ENCODE results near the gene SLC4A9. TPM values are rescaled to one million over a fixed set of nuclear protein-coding genes. Genes with fewer than 3 reads are reported as not detected.

Gene SLC4A9
- total RNA-seq = under 1 TPM in 3 of 4 donors, not detected in 1; 0.12 to 0.74 (median 0.19) TPM

DNA sequence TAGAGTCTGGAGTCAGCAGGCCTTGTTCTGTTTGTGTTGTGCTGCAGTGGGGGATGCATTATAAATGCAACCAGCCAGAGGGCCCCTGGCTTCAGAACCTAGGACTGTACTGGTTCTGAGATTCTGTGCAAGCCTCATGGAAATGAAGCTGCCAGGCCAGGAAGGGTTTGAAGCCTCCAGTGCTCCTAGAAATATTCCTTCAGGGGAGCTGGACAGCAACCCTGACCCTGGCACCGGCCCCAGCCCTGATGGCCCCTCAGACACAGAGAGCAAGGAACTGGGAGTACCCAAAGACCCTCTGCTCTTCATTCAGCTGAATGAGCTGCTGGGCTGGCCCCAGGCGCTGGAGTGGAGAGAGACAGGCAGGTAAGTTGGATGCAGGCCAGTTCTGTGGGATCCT, at the start of gene SLC4A9:
TSS of gene SLC4A9 (plus strand) at position 94 of the 400 bp plus-strand sequence. CDS start at position 137, 43 bp downstream.
- ATAC-seq (ENCODE audit: low FRiP score) (no peak), DNase-seq (ENCODE audit: low spot score) (no peak)
- TF ChIP-seq, protein P1, sequence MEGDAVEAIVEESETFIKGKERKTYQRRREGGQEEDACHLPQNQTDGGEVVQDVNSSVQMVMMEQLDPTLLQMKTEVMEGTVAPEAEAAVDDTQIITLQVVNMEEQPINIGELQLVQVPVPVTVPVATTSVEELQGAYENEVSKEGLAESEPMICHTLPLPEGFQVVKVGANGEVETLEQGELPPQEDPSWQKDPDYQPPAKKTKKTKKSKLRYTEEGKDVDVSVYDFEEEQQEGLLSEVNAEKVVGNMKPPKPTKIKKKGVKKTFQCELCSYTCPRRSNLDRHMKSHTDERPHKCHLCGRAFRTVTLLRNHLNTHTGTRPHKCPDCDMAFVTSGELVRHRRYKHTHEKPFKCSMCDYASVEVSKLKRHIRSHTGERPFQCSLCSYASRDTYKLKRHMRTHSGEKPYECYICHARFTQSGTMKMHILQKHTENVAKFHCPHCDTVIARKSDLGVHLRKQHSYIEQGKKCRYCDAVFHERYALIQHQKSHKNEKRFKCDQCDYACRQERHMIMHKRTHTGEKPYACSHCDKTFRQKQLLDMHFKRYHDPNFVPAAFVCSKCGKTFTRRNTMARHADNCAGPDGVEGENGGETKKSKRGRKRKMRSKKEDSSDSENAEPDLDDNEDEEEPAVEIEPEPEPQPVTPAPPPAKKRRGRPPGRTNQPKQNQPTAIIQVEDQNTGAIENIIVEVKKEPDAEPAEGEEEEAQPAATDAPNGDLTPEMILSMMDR (IDR thresholded peaks at IDR 0.05) = no peak

DNA sequence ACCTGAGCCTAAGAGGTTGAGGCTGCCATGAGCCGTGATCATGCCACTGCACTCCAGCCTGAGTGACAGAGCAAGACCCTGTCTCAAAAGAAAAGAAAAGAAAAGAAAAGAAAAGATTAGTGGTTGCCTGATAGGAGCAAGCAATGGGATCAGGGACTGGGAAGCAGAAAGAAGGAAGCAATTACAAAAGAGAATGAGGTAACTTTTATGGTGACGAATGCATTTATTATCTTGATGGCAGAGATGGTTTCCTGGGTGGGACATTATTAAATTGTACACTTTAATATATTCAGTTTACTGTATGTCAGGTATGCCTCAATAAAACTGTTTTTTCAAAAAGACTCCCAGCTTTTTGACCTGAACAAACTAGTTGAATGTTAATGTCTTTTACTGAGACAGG, 49.6 kb upstream of the SLC4A9 start:
- DNase-seq (ENCODE audit: low spot score) (no peak), ATAC-seq (ENCODE audit: low FRiP score) (no peak)

GRCh38 chr5:140311011-140311467, 49.0 kb upstream of the SLC4A9 start:
- ATAC-seq (ENCODE audit: low FRiP score) = peak; percentile 79
- DNase-seq (ENCODE audit: low spot score) = no peak
- TF ChIP-seq, protein P1 (IDR thresholded peaks at IDR 0.05) = no peak

More for the DNA sequence above, 49.6 kb upstream of the SLC4A9 start:
- TF ChIP-seq, protein P1 (IDR thresholded peaks at IDR 0.05) = no peak

- TF ChIP-seq, protein P1 (IDR thresholded peaks at IDR 0.05) = no peak
- ATAC-seq (ENCODE audit: low FRiP score) (no peak), DNase-seq (ENCODE audit: low spot score) (no peak)
Measured at GRCh38 chr5:140312067-140312790, 47.8 kb upstream of the SLC4A9 start.

DNA sequence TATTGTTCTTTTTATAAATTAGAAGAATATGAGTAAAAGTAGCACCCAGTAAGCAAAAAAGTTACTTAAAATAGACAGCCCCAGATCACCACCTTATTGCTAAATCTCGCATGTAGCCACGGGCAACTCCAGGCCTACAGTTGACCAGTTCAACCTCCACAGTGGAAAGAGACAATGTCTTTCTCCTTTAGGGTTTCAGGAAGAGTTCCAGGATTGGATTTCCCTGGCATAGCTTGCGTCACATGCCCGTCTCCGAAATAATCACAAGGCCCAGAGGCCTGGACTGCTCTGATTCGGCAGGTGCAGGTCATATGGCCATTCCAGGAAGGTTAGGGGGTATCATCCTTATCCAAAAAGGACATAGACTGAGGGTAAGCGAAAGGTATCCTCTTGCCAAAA, 47.2 kb upstream of the SLC4A9 start:
- TF ChIP-seq, protein P1 (IDR thresholded peaks at IDR 0.05) = no peak
- DNase-seq (ENCODE audit: low spot score) (no peak), ATAC-seq (ENCODE audit: low FRiP score) (no peak)

DNA sequence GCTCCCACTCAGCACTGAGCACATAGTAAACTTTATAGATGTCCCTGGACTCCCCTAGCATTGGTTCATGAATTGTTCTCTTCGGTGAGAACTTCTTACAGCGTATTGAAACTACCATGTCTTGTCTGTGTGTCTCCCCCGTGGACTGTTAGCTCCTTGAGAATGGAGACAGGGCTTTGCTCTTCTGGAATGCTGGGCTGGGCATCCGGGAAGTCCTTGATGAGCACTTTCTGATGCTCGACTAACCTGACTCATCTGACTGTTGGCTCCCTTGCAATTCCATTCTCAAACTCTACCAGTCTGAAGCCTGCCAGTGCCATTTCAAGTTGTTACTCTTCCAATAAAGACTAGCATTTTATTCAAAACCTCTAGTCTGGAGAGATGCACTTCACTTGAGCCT, 42.1 kb upstream of the SLC4A9 start:
- no peak for DNase-seq (ENCODE audit: low spot score)
- TF ChIP-seq, protein P1 (IDR thresholded peaks at IDR 0.05) = no peak
- ATAC-seq (ENCODE audit: low FRiP score) = peak; percentile 20

- TF ChIP-seq, protein P1 (IDR thresholded peaks at IDR 0.05) = no peak
- DNase-seq (ENCODE audit: low spot score) (no peak), ATAC-seq (ENCODE audit: low FRiP score) (no peak)
Measured at GRCh38 chr5:140318792-140319191, 41.2 kb upstream of the SLC4A9 start.

All from omental fat pad (tissue), 4 donors.